ENCODE data around the gene MICA. TPM values are rescaled to one million over a fixed set of nuclear protein-coding genes. Genes with fewer than 3 reads are reported as not detected.

Gene MICA
- total RNA-seq, 2 experiments from 2014 or later: 10.6 to 14.0 TPM

GRCh38 chr6:31464252-31465184 lies 61.1 kb downstream of the MICA start:
- Histone ChIP-seq H3K4me1 (ENCODE audit: insufficient read depth, low read length) (peaks cover 71% of the 10 kb centered on the region), H3K9me3 (ENCODE audit: control insufficient read depth in 1 of 2, insufficient read depth in 1 of 2, low read length in 2 of 2) (no peaks in the 10 kb centered on the region), H3K27ac (ENCODE audit: low read depth in 1 of 2, low read length in 2 of 2) (peak overlapping the region in 1 of 2 donors; percentile 99), H3K27me3 (ENCODE audit: control insufficient read depth in 1 of 2, insufficient read depth in 2 of 2, low read length in 2 of 2) (no peaks in the 10 kb centered on the region), H3K4me3 (ENCODE audit: low read length) (peak overlapping the region; percentile 89), H3K36me3 (ENCODE audit: insufficient read depth, low read length) (peaks cover 36% of the 10 kb centered on the region)
- H3K4me3 Mint-ChIP-seq: peak overlapping the region; percentile 99
- H3K36me3 Mint-ChIP-seq (ENCODE audit: low read depth): peaks cover 59% of the 10 kb centered on the region
- DNase-seq (peak in 1 of 14 experiments; percentile 36), ATAC-seq (ENCODE audit: poor library complexity) (no peak)
- intact Hi-C loops (cut with DNase I, micrococcal nuclease): loop anchor here in 1 of 2 experiments (5.0 kb wide), 1 partner anchor 33 kb away; the partner anchor contains the start of gene MICB
- no peaks in the 10 kb centered on the region for H3K9me3 Mint-ChIP-seq
- ChIA-PET CTCF (no interaction called here), POLR2A (no interaction called here)
- H3K4me1 Mint-ChIP-seq (ENCODE audit: low read depth): peaks cover 82% of the 10 kb centered on the region
- H3K27ac Mint-ChIP-seq: peak overlapping the region; percentile 96
- no peak for TF ChIP-seq CTCF (IDR thresholded peaks at IDR 0.05)
- H3K27me3 Mint-ChIP-seq: no peaks in the 10 kb centered on the region

Small RNA genes within 50 kb of the gene (microRNA-seq; reads per million reads assigned to microRNA genes)
- gene MIR6891 (ENCODE audit: borderline microRNAs expressed, borderline replicate concordance): 0.81 reads per million

Other genes starting within 250 kb of the MICA start
- gene CCHCR1, start 245.8 kb upstream of the MICA start, total RNA-seq: 10 to 100 TPM; 17.5 to 18.2 TPM
- 1 to 10 TPM; 3.3 to 4.1 TPM for gene TCF19, start 245.0 kb upstream of the MICA start, total RNA-seq
- not detected for gene POU5F1, start 232.9 kb upstream of the MICA start, total RNA-seq
- gene HLA-C, start 131.5 kb upstream of the MICA start, total RNA-seq: 1,000 to 10,000 TPM; 1,977 to 1,996 TPM
- gene HLA-B, start 46.4 kb upstream of the MICA start, total RNA-seq: 1,000 to 10,000 TPM; 6,758 to 7,013 TPM
- gene MICB, start 94.5 kb downstream of the MICA start, total RNA-seq: 10 to 100 TPM; 14.3 to 14.7 TPM
- not detected for gene MCCD1, start 125.4 kb downstream of the MICA start, total RNA-seq
- 100 to 1,000 TPM; 483 to 498 TPM for gene DDX39B, start 138.4 kb downstream of the MICA start, total RNA-seq
- gene ATP6V1G2, start 143.0 kb downstream of the MICA start, total RNA-seq: 1 to 10 TPM; 2.6 to 3.3 TPM
- gene NFKBIL1, start 144.0 kb downstream of the MICA start, total RNA-seq: 1 to 10 TPM; 7.6 to 9.3 TPM
- gene LTA, start 168.7 kb downstream of the MICA start, total RNA-seq: 10 to 100 TPM; 15.4 to 16.7 TPM
- 10 to 100 TPM; 33.1 to 34.2 TPM for gene TNF, start 172.0 kb downstream of the MICA start, total RNA-seq
- 100 to 1,000 TPM; 239 to 244 TPM for gene LTB, start 178.8 kb downstream of the MICA start, total RNA-seq
- gene LST1, start 182.7 kb downstream of the MICA start, total RNA-seq: 10 to 100 TPM in 1 of 2 experiments, 1 to 10 TPM in 1; 8.9 to 10.3 TPM
- gene NCR3, start 189.4 kb downstream of the MICA start, total RNA-seq: 1 to 10 TPM; 2.3 to 2.6 TPM
- 10 to 100 TPM; 31.8 to 35.5 TPM for gene AIF1, start 211.6 kb downstream of the MICA start, total RNA-seq
- 100 to 1,000 TPM; 206 to 215 TPM for gene PRRC2A, start 217.1 kb downstream of the MICA start, total RNA-seq
- gene BAG6, start 249.1 kb downstream of the MICA start, total RNA-seq: 100 to 1,000 TPM; 211 TPM

All from CD4-positive, alpha-beta T cell (primary cell).